HEK293 (cell line): ENCODE measurements around the gene MCF2L.

Source experiments
- MZF1 ChIP-seq: fragments of 450-650 bp; formaldehyde crosslinking; IDR thresholded peaks from 2 replicates; pipeline ENCODE4 v1.5.1; 2017; ENCODE audit warnings: missing biosample characterization, missing genetic modification characterization, borderline replicate concordance
- REPIN1 ChIP-seq: fragments of 450-650 bp; formaldehyde crosslinking; IDR thresholded peaks from 2 replicates; pipeline ENCODE4 v1.5.1; 2017; ENCODE audit warnings: missing biosample characterization, missing genetic modification characterization, low read depth
- ZNF112 ChIP-seq: fragments of 450-650 bp; formaldehyde crosslinking; IDR thresholded peaks from 2 replicates; pipeline ENCODE4 v1.5.0; 2017; ENCODE audit warnings: missing biosample characterization, missing genetic modification characterization
- ZNF549 ChIP-seq: fragments of 450-650 bp; IDR thresholded peaks from 2 replicates; pipeline ENCODE4 v1.5.1; 2018; ENCODE audit warnings: missing biosample characterization, missing genetic modification characterization, mild to moderate bottlenecking, inconsistent platforms, moderate library complexity
- ZNF747 ChIP-seq: fragments of 450-650 bp; formaldehyde crosslinking; IDR thresholded peaks from 2 replicates; pipeline ENCODE4 v1.5.1; 2016; ENCODE audit warnings: missing biosample characterization, missing genetic modification characterization
- TF ChIP-seq, protein P1 (sequence below): fragments of 450-650 bp; formaldehyde crosslinking; IDR thresholded peaks from 2 replicates; pipeline ENCODE4 v1.5.1; 2016; ENCODE audit warnings: missing biosample characterization, missing genetic modification characterization
- TF ChIP-seq, protein P2 (sequence below): fragments of 450-650 bp; formaldehyde crosslinking; IDR thresholded peaks from 2 replicates; pipeline ENCODE4 v1.5.1; 2017; ENCODE audit warnings: missing biosample characterization, missing genetic modification characterization

DNA sequence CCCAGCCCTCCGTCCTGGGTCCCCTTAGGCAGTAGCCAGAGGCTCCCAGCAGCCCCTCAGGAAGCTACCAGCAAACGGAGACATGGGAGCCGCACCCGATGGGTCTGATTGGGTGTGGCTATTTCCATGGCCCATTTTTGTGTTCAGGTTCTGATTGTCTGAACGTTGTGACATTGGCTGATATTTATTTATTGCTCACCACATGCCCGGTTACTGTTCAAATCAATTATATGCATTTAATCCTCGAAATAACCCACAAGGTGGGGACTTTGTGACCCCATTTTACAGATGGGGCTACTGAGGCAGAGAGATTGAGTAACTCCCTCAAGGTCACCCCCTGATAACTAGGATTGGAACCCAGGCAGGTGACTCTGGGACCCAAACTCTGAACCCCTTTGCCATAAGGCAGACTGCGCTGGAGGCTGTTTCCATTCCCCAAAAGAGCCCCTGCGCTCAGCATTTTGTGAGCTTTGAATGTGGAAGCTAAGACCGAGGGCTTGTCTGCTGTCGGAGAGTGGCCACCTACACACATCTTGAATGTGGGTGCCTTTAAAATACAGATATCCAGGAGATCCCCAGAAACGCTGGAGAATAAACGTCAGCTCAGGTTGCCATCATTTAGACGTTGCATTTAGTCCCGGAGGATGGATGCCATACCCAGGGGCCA is 13.6 kb upstream of the MCF2L start:
- TF ChIP-seq, protein P1, sequence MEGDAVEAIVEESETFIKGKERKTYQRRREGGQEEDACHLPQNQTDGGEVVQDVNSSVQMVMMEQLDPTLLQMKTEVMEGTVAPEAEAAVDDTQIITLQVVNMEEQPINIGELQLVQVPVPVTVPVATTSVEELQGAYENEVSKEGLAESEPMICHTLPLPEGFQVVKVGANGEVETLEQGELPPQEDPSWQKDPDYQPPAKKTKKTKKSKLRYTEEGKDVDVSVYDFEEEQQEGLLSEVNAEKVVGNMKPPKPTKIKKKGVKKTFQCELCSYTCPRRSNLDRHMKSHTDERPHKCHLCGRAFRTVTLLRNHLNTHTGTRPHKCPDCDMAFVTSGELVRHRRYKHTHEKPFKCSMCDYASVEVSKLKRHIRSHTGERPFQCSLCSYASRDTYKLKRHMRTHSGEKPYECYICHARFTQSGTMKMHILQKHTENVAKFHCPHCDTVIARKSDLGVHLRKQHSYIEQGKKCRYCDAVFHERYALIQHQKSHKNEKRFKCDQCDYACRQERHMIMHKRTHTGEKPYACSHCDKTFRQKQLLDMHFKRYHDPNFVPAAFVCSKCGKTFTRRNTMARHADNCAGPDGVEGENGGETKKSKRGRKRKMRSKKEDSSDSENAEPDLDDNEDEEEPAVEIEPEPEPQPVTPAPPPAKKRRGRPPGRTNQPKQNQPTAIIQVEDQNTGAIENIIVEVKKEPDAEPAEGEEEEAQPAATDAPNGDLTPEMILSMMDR (tag by site-specific recombination) = no peak
- TF ChIP-seq, protein P2, sequence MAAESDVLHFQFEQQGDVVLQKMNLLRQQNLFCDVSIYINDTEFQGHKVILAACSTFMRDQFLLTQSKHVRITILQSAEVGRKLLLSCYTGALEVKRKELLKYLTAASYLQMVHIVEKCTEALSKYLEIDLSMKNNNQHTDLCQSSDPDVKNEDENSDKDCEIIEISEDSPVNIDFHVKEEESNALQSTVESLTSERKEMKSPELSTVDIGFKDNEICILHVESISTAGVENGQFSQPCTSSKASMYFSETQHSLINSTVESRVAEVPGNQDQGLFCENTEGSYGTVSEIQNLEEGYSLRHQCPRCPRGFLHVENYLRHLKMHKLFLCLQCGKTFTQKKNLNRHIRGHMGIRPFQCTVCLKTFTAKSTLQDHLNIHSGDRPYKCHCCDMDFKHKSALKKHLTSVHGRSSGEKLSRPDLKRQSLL (tag by site-specific recombination) = no peak
- TF ChIP-seq MZF1 (tag by site-specific recombination) (no peak), ZNF112 (tag by site-specific recombination) (no peak), REPIN1 (no peak), ZNF549 (tag by site-specific recombination) (no peak), ZNF747 (no peak)
